HEK293 (cell line): Measurements from ENCODE around the gene CDC34.

Source experiments
- CTCF ChIA-PET: fragments of 350-600 bp; formaldehyde crosslinking; extraction: SDS; loops from one replicate; lab custom pipeline; 2021; ENCODE audit warnings: antibody characterized with exemption; lab: Yijun Ruan, JAX
- POLR2A ChIA-PET: fragments of 300-600 bp; formaldehyde crosslinking; extraction: SDS; loops from one replicate; lab custom pipeline; 2020; ENCODE audit warnings: antibody characterized with exemption, inconsistent platforms; lab: Yijun Ruan, JAX
- H3K27ac ChIP-seq: fragments of 200-500 bp; sonication (Bioruptor generic); 2 replicates; pipeline ENCODE4 v1.5.1; 2014; ENCODE audit warnings: low read depth, low read length, control low read depth, inconsistent platforms; ENCODE audit errors: extremely low read depth
- H3K36me3 ChIP-seq, 2 experiments: fragments of 200-500 bp in 1 of 2; sonication (Bioruptor generic) in 1 of 2; 1 replicate in 1 of 2; 2 replicates in 1 of 2; pipeline ENCODE4 v1.5.1; 2014 to 2017; ENCODE audit warnings: inconsistent platforms in 2 of 2, low read length in 2 of 2; ENCODE audit not compliant: control insufficient read depth in 2 of 2, insufficient read depth in 1 of 2
- H3K4me1 ChIP-seq: fragments of 200-500 bp; sonication (Bioruptor generic); 2 replicates; pipeline ENCODE4 v1.5.1; 2014; ENCODE audit warnings: mild to moderate bottlenecking, low read length, inconsistent platforms; ENCODE audit not compliant: control insufficient read depth, insufficient read depth
- H3K4me3 ChIP-seq: 2 replicates; pipeline ENCODE4 v1.5.1; 2011; ENCODE audit warnings: low read depth, mild to moderate bottlenecking, control low read depth, low read length, moderate library complexity
- H3K9me3 ChIP-seq: fragments of 200-500 bp; sonication (Bioruptor generic); 2 replicates; pipeline ENCODE4 v1.5.1; 2014; ENCODE audit warnings: low read depth, low read length, inconsistent platforms; ENCODE audit not compliant: control insufficient read depth, insufficient read depth
- INSM2 ChIP-seq: fragments of 450-650 bp; formaldehyde crosslinking; IDR thresholded peaks from 2 replicates; pipeline ENCODE4 v1.5.1; 2016; ENCODE audit warnings: missing biosample characterization, missing genetic modification characterization
- SP2 ChIP-seq: fragments of 450-650 bp; formaldehyde crosslinking; IDR thresholded peaks from 2 replicates; pipeline ENCODE4 v1.5.1; 2016; ENCODE audit warnings: missing biosample characterization, missing genetic modification characterization
- ZBTB21 ChIP-seq: fragments of 450-650 bp; formaldehyde crosslinking; IDR thresholded peaks from 2 replicates; pipeline ENCODE4 v1.5.1; 2017; ENCODE audit warnings: missing biosample characterization, missing genetic modification characterization
- ZNF112 ChIP-seq: fragments of 450-650 bp; formaldehyde crosslinking; IDR thresholded peaks from 2 replicates; pipeline ENCODE4 v1.5.0; 2017; ENCODE audit warnings: missing biosample characterization, missing genetic modification characterization
- ZNF214 ChIP-seq: fragments of 450-650 bp; formaldehyde crosslinking; IDR thresholded peaks from 2 replicates; pipeline ENCODE4 v1.5.1; 2017; ENCODE audit warnings: missing biosample characterization, mild to moderate bottlenecking, missing genetic modification characterization, borderline replicate concordance
- ZNF302 ChIP-seq: fragments of 450-650 bp; formaldehyde crosslinking; IDR thresholded peaks from 2 replicates; pipeline ENCODE4 v1.5.1; 2016; ENCODE audit warnings: missing biosample characterization, missing genetic modification characterization, low read depth
- ZNF433 ChIP-seq: fragments of 450-650 bp; formaldehyde crosslinking; IDR thresholded peaks from 2 replicates; pipeline ENCODE4 v1.5.1; 2016; ENCODE audit warnings: missing biosample characterization, missing genetic modification characterization, low read depth
- ZNF530 ChIP-seq: fragments of 450-650 bp; formaldehyde crosslinking; IDR thresholded peaks from 2 replicates; pipeline ENCODE4 v1.5.1; 2016; ENCODE audit warnings: low read depth, missing biosample characterization, missing genetic modification characterization
- ZNF626 ChIP-seq: fragments of 450-650 bp; sonication (Bioruptor Pico); formaldehyde crosslinking; IDR thresholded peaks from 2 replicates; pipeline ENCODE4 v1.5.1; 2018; ENCODE audit warnings: missing biosample characterization, missing genetic modification characterization, inconsistent platforms
- TF ChIP-seq, protein P1 (sequence below): fragments of 450-650 bp; formaldehyde crosslinking; IDR thresholded peaks from 2 replicates; pipeline ENCODE4 v1.5.1; 2016; ENCODE audit warnings: missing biosample characterization, missing genetic modification characterization
- TF ChIP-seq, protein P2 (sequence below): fragments of 450-650 bp; formaldehyde crosslinking; IDR thresholded peaks from 2 replicates; pipeline ENCODE4 v1.5.1; 2016; ENCODE audit warnings: missing biosample characterization, missing genetic modification characterization
- TF ChIP-seq, protein P3 (sequence below): IDR thresholded peaks from 2 replicates; pipeline ENCODE4 v1.6.1; 2011; ENCODE audit warnings: mild to moderate bottlenecking, low read depth, low read length, borderline replicate concordance

The CDC34 gene

DNA sequence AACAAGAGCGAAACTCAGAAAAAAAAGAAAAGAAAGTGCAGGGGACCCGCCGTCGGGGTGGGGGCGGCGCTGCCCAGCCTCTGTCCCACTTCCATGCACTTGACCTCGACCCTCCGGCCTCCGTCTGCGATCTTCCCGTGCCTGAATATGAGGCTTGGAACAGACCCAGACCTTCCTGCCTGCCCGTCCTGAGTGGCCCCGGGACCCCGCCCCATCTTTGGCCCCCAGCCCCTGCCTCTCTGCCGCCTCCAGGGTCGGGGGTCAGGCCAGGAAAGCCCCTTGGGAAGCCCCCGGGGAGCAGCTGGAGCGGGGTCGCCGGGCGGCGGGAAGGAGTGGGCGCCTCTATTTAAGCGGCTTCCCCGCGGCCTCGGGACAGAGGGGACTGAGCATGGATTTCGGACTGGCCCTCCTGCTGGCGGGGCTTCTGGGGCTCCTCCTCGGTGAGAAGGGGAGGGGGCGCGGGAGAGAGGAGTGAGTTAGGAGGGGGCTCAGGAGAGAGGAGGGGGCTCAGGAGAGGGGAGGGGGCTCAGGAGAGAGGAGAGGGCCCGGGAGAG, 35.4 kb upstream of the CDC34 start, which contains the start of gene MADCAM1:
Gene MADCAM1 (plus strand): TSS at position 375 of the 554 bp plus-strand sequence. CDS start 14 bp downstream, at position 389.
- ChIA-PET POLR2A (interaction anchor here (2.0 kb wide), 1 partner anchor 11 kb away, joined by 7 read pairs; the partner anchor contains the start of gene TPGS1), CTCF (interaction anchor here (1.1 to 2.6 kb wide), 5 partner anchors 8 to 33 kb away, joined by 4 to 12 read pairs (median 8); no protein-coding TSS in a partner anchor)
- no peaks in the 10 kb centered on the region for H3K36me3 ChIP-seq
- no peak within 1 kb of the TSS for H3K4me3 ChIP-seq
- no peak within 1 kb of the TSS for H3K27ac ChIP-seq
- no peaks in the 10 kb centered on the region for H3K4me1 ChIP-seq
- TF ChIP-seq ZBTB21, result no peak
- no peak for TF ChIP-seq ZNF626 (tag by site-specific recombination)
- TF ChIP-seq ZNF112 (tag by site-specific recombination), result no peak
- TF ChIP-seq, all 188 proteins: peak for 0
- H3K9me3 ChIP-seq, result no peaks in the 10 kb centered on the region

- POLR2A ChIA-PET, result interaction anchor here (0.6 kb wide), 1 partner anchor 168 kb away, joined by 3 read pairs; no protein-coding TSS in a partner anchor
Measured at GRCh38 chr19:496986-497385, 34.6 kb upstream of the CDC34 start.

More at GRCh38 chr19:496986-497385, 34.6 kb upstream of the CDC34 start:
- CTCF ChIA-PET, result no interaction called here
- TF ChIP-seq ZNF302 (tag by site-specific recombination), result no peak
- TF ChIP-seq INSM2 (tag by site-specific recombination), result no peak
- TF ChIP-seq, protein P1, sequence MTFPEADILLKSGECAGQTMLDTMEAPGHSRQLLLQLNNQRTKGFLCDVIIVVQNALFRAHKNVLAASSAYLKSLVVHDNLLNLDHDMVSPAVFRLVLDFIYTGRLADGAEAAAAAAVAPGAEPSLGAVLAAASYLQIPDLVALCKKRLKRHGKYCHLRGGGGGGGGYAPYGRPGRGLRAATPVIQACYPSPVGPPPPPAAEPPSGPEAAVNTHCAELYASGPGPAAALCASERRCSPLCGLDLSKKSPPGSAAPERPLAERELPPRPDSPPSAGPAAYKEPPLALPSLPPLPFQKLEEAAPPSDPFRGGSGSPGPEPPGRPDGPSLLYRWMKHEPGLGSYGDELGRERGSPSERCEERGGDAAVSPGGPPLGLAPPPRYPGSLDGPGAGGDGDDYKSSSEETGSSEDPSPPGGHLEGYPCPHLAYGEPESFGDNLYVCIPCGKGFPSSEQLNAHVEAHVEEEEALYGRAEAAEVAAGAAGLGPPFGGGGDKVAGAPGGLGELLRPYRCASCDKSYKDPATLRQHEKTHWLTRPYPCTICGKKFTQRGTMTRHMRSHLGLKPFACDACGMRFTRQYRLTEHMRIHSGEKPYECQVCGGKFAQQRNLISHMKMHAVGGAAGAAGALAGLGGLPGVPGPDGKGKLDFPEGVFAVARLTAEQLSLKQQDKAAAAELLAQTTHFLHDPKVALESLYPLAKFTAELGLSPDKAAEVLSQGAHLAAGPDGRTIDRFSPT, result no peak
- no peak for TF ChIP-seq ZNF433 (tag by site-specific recombination)
- no peak for TF ChIP-seq SP2 (tag by site-specific recombination)
- TF ChIP-seq ZNF530 (tag by site-specific recombination), result no peak
- TF ChIP-seq, protein P2, sequence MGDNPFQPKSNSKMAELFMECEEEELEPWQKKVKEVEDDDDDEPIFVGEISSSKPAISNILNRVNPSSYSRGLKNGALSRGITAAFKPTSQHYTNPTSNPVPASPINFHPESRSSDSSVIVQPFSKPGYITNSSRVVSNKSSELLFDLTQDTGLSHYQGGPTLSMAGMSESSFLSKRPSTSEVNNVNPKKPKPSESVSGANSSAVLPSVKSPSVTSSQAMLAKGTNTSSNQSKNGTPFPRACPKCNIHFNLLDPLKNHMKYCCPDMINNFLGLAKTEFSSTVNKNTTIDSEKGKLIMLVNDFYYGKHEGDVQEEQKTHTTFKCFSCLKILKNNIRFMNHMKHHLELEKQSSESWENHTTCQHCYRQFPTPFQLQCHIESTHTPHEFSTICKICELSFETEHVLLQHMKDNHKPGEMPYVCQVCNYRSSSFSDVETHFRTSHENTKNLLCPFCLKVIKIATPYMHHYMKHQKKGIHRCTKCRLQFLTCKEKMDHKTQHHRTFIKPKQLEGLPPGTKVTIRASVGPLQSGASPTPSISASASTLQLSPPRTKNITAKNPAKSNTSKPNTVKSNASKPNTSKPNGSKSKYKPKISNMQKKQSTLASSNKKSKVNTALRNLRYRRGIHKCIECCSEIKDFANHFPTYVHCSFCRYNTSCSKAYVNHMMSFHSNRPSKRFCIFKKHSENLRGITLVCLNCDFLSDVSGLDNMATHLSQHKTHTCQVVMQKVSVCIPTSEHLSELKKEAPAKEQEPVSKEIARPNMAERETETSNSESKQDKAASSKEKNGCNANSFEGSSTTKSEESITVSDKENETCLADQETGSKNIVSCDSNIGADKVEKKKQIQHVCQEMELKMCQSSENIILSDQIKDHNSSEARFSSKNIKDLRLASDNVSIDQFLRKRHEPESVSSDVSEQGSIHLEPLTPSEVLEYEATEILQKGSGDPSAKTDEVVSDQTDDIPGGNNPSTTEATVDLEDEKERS (tag by site-specific recombination), result no peak
- TF ChIP-seq, protein P3, sequence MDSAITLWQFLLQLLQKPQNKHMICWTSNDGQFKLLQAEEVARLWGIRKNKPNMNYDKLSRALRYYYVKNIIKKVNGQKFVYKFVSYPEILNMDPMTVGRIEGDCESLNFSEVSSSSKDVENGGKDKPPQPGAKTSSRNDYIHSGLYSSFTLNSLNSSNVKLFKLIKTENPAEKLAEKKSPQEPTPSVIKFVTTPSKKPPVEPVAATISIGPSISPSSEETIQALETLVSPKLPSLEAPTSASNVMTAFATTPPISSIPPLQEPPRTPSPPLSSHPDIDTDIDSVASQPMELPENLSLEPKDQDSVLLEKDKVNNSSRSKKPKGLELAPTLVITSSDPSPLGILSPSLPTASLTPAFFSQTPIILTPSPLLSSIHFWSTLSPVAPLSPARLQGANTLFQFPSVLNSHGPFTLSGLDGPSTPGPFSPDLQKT, result no peak
- TF ChIP-seq ZNF214 (tag by site-specific recombination), result no peak
- Histone ChIP-seq H3K4me1 (no peaks in the 10 kb centered on the region), H3K9me3 (no peaks in the 10 kb centered on the region), H3K4me3 (no peak overlapping the region), H3K27ac (no peak overlapping the region), H3K36me3 (no peaks in the 10 kb centered on the region)
